H1 (cell line): ENCODE measurements around the gene A3GALT2. TPM values are rescaled to one million over a fixed set of nuclear protein-coding genes. Genes with fewer than 3 reads are reported as not detected.
A peak's percentile ranks its signal among the peaks of the same experiment; 100 is the strongest.

Experiments used
- CTCF ChIA-PET: fragments of 300-600 bp; sonication (Branson Sonifier 250); formaldehyde crosslinking; loops from one replicate; lab custom pipeline; 2021; ENCODE audit not compliant: partially characterized antibody; lab: Charles Lee
- POLR2A ChIA-PET: fragments of 300-600 bp; sonication (Branson Sonifier 250); formaldehyde crosslinking; loops from one replicate; lab custom pipeline; 2021; ENCODE audit warnings: inconsistent platforms; ENCODE audit not compliant: partially characterized antibody; lab: Charles Lee
- DNase-seq, 2 experiments: peaks; one replicate each; pipeline versions ENCODE4 v3.0.0 to v3.0.0-alpha.2; 2010 to 2022; ENCODE audit warnings: low spot score in 2 of 2, low read depth in 1 of 2, mixed read lengths in 1 of 2
- FAIRE-seq: peaks from 2 replicates; lab custom pipeline; 2011; peaks lifted over from hg19 to GRCh38; lab: Jason Lieb, UNC
- H2AFZ ChIP-seq: 2 replicates; pipeline ENCODE4 v1.8.1; 2012; ENCODE audit warnings: low read length, inconsistent platforms
- H2AK5ac ChIP-seq: 2 replicates; pipeline ENCODE4 v1.6.1; 2013; ENCODE audit warnings: low read depth, low read length
- H2BK120ac ChIP-seq: replicated peaks from 2 replicates; pipeline ENCODE3; 2013; ENCODE audit warnings: low read depth, low read length, inconsistent platforms
- H2BK12ac ChIP-seq: 2 replicates; pipeline ENCODE4 v1.6.1; 2013; ENCODE audit warnings: low read depth, low read length
- H2BK15ac ChIP-seq: 2 replicates; pipeline ENCODE4 v1.6.1; 2013; ENCODE audit warnings: low read length
- H2BK20ac ChIP-seq: 2 replicates; pipeline ENCODE4 v1.6.1; 2013; ENCODE audit warnings: low read length
- H2BK5ac ChIP-seq: 2 replicates; pipeline ENCODE4 v1.6.1; 2013; ENCODE audit warnings: low read depth, low read length
- H3K14ac ChIP-seq: 2 replicates; pipeline ENCODE4 v1.6.1; 2013; ENCODE audit warnings: inconsistent platforms; ENCODE audit not compliant: insufficient read length
- H3K18ac ChIP-seq: 2 replicates; pipeline ENCODE4 v1.6.1; 2013; ENCODE audit warnings: low read length; ENCODE audit errors: extremely low read depth
- H3K23ac ChIP-seq: 2 replicates; pipeline ENCODE4 v1.6.1; 2013; ENCODE audit warnings: inconsistent platforms; ENCODE audit not compliant: insufficient read length
- H3K23me2 ChIP-seq: 2 replicates; pipeline ENCODE4 v1.6.1; 2013; ENCODE audit warnings: low read depth, low read length
- H3K27ac ChIP-seq: 2 replicates; pipeline ENCODE4 v1.6.1; 2011; ENCODE audit warnings: low read depth, low read length, inconsistent platforms
- H3K27me3 ChIP-seq, 4 experiments: replicated peaks in 1 of 4; 1 replicate in 1 of 4; 2 replicates in 3 of 4; pipeline versions ENCODE4 v1.6.1 to v1.8.1; 2011 to 2013; ENCODE audit warnings: low read length in 3 of 4, mild to moderate bottlenecking in 3 of 4, inconsistent platforms in 2 of 4, mixed read lengths in 2 of 4, moderate library complexity in 1 of 4; ENCODE audit not compliant: control insufficient read depth in 3 of 4, insufficient read depth in 3 of 4; ENCODE audit errors: extremely low read depth in 1 of 4
- H3K36me3 ChIP-seq, 4 experiments: 2 replicates each; pipeline versions ENCODE4 v1.6.1 to v1.8.1; 2011 to 2013; ENCODE audit warnings: mild to moderate bottlenecking in 4 of 4, low read length in 3 of 4, moderate library complexity in 2 of 4, control low read depth in 1 of 4, inconsistent platforms in 1 of 4; ENCODE audit not compliant: insufficient read depth in 4 of 4, control insufficient read depth in 2 of 4
- H3K4ac ChIP-seq: replicated peaks from 2 replicates; pipeline ENCODE3; 2013; ENCODE audit warnings: low read length, low read depth, mixed read lengths, inconsistent platforms; ENCODE audit not compliant: insufficient read length
- H3K4me1 ChIP-seq, 4 experiments: replicated peaks in 1 of 4; 1 replicate in 1 of 4; 2 replicates in 3 of 4; pipeline versions ENCODE4 v1.6.1 to v1.8.1; 2011 to 2013; ENCODE audit warnings: low read length in 3 of 4, inconsistent platforms in 2 of 4, mixed read lengths in 1 of 4; ENCODE audit not compliant: insufficient read depth in 4 of 4, control insufficient read depth in 3 of 4
- H3K4me2 ChIP-seq, 2 experiments: 2 replicates each; pipeline versions ENCODE4 v1.6.1 to v1.8.1; 2011 to 2013; ENCODE audit warnings: low read depth in 2 of 2, low read length in 2 of 2, control low read depth in 1 of 2, inconsistent platforms in 1 of 2, mild to moderate bottlenecking in 1 of 2; ENCODE audit not compliant: insufficient read depth in 1 of 2
- H3K4me3 ChIP-seq, 4 experiments: fragments of 200-600, 300-600 bp in 1 of 4; sonication (generic), shearing (Covaris generic), sonication (Bioruptor Twin) in 1 of 4; 2 replicates each; pipeline versions ENCODE4 v1.5.1 to v1.8.1; 2011 to 2016; ENCODE audit warnings: low read length in 4 of 4, low read depth in 3 of 4, control low read depth in 2 of 4, inconsistent platforms in 2 of 4, mild to moderate bottlenecking in 2 of 4, mixed read lengths in 1 of 4, moderate library complexity in 1 of 4; ENCODE audit not compliant: insufficient read depth in 2 of 4; ENCODE audit errors: extremely low read depth in 1 of 4
- H3K56ac ChIP-seq: replicated peaks from 2 replicates; pipeline ENCODE3; 2013; ENCODE audit warnings: low read depth, mild to moderate bottlenecking, mixed read lengths, low read length, inconsistent platforms; ENCODE audit not compliant: insufficient read length
- H3K79me1 ChIP-seq: 2 replicates; pipeline ENCODE4 v1.6.1; 2013; ENCODE audit warnings: low read depth, low read length, control low read depth
- H3K79me2 ChIP-seq, 2 experiments: 2 replicates each; pipeline versions ENCODE4 v1.6.1 to v1.8.1; 2012 to 2013; ENCODE audit warnings: low read length in 2 of 2, mild to moderate bottlenecking in 2 of 2, inconsistent platforms in 1 of 2; ENCODE audit not compliant: insufficient read depth in 2 of 2, control insufficient read depth in 1 of 2
- H3K9ac ChIP-seq, 4 experiments: replicated peaks in 1 of 4; 1 replicate in 1 of 4; 2 replicates in 3 of 4; pipeline versions ENCODE4 v1.6.1 to v1.8.1; 2011 to 2013; ENCODE audit warnings: low read depth in 3 of 4, low read length in 3 of 4, control low read depth in 2 of 4, mild to moderate bottlenecking in 2 of 4, moderate library complexity in 2 of 4, inconsistent platforms in 1 of 4; ENCODE audit errors: extremely low read depth in 1 of 4
- H3K9me3 ChIP-seq, 2 experiments: 2 replicates each; pipeline versions ENCODE4 v1.6.1 to v1.8.1; 2012 to 2013; ENCODE audit warnings: mild to moderate bottlenecking in 2 of 2, moderate library complexity in 2 of 2, control low read depth in 1 of 2, inconsistent platforms in 1 of 2, low read depth in 1 of 2, low read length in 1 of 2, mixed read lengths in 1 of 2; ENCODE audit not compliant: insufficient read depth in 2 of 2
- H4K20me1 ChIP-seq, 2 experiments: replicated peaks in 1 of 2; 2 replicates each; pipeline versions ENCODE3 to v1.8.1; 2011 to 2013; ENCODE audit warnings: inconsistent platforms in 2 of 2, low read length in 2 of 2, mild to moderate bottlenecking in 1 of 2; ENCODE audit not compliant: insufficient read depth in 2 of 2, control insufficient read depth in 1 of 2
- H4K5ac ChIP-seq: 2 replicates; pipeline ENCODE4 v1.6.1; 2013; ENCODE audit warnings: low read length, low read depth, mixed read lengths, inconsistent platforms; ENCODE audit not compliant: insufficient read length
- H4K8ac ChIP-seq: 2 replicates; pipeline ENCODE4 v1.8.0; 2013; ENCODE audit warnings: mild to moderate bottlenecking, moderate library complexity, low read length, inconsistent platforms; ENCODE audit not compliant: insufficient read depth; ENCODE audit errors: extremely low read depth
- H4K91ac ChIP-seq: replicated peaks from 2 replicates; pipeline ENCODE3; 2013; ENCODE audit warnings: low read length, mixed read lengths, inconsistent platforms; ENCODE audit not compliant: insufficient read length
- BRCA1 ChIP-seq: IDR thresholded peaks from 2 replicates; pipeline ENCODE4 v1.6.1; 2012; ENCODE audit warnings: low read depth, low read length, improper control_type of control experiment
- NANOG ChIP-seq: IDR thresholded peaks from 2 replicates; pipeline ENCODE4 v1.6.1; 2011; ENCODE audit warnings: low read length, low read depth, mild to moderate bottlenecking, inconsistent platforms; ENCODE audit not compliant: insufficient read depth, poor library complexity, severe bottlenecking
- RXRA ChIP-seq: IDR thresholded peaks from 2 replicates; pipeline ENCODE4 v1.6.1; 2011; ENCODE audit warnings: low read depth, mild to moderate bottlenecking, low read length, moderate library complexity; ENCODE audit not compliant: insufficient read depth
- SRF ChIP-seq: IDR thresholded peaks from 2 replicates; pipeline ENCODE4 v1.6.1; 2011; ENCODE audit warnings: mild to moderate bottlenecking, low read depth, low read length, moderate library complexity
- TBP ChIP-seq: IDR thresholded peaks from 2 replicates; pipeline ENCODE4 v1.6.1; 2011; ENCODE audit warnings: low read depth, low read length, improper control_type of control experiment
- YY1 ChIP-seq: IDR thresholded peaks from 2 replicates; pipeline ENCODE4 v1.6.1; 2011; ENCODE audit warnings: low read depth, mild to moderate bottlenecking, low read length
- WGBS, 2 experiments: shearing (Covaris generic) in 1 of 2; methylation state at CpG; one replicate each; pipeline versions ENCODE4 v1.1.6 to v1.1.7; 2013 to 2015; ENCODE audit warnings: low lambda C conversion rate in 2 of 2, mixed read lengths in 2 of 2, inconsistent platforms in 1 of 2, low coverage in 1 of 2, missing lambda C conversion rate in 1 of 2; ENCODE audit not compliant: insufficient replicate concordance in 2 of 2, insufficient coverage in 1 of 2, insufficient read length in 1 of 2; ENCODE audit errors: extremely low coverage in 1 of 2, missing lambda C conversion rate in 1 of 2; 5-methylcytosine and 5-hydroxymethylcytosine counted together
- polyA plus RNA-seq, 7 experiments: library from polyadenylated mRNA; depleted of rRNA in 3 of 7; stranded (reverse) in 5 of 7; unstranded in 2 of 7; fragments of >200 nt in 5 of 7; fragments of 200-250 nt in 2 of 7; gene quantifications; 1 replicate in 5 of 7; 2 replicates in 1 of 7; 4 replicates in 1 of 7; pipeline versions ENCODE4 v1.2.1 to v1.2.3, GENCODE V29; 2011 to 2013; ENCODE audit warnings: missing spikeins in 2 of 7, mixed read lengths in 2 of 7
- total RNA-seq: library from RNA; stranded (reverse); fragmentation: NEBNext Ultra II Directional; extraction: Animal tissue kit (Norgen Biotek cat#: 25700); gene quantifications from 2 replicates; pipeline ENCODE4 v1.2.1, GENCODE V29; 2021
- TF ChIP-seq, protein P1 (sequence below): IDR thresholded peaks from 2 replicates; pipeline ENCODE4 v1.6.1; 2011; ENCODE audit warnings: low read length, improper control_type of control experiment
- TF ChIP-seq, protein P2 (sequence below): IDR thresholded peaks from 2 replicates; pipeline ENCODE4 v1.6.1; 2012; ENCODE audit warnings: inconsistent platforms

A3GALT2 gene
- total and polyA plus RNA-seq, 2 of the 8 experiments (the other 6 are each of a cell fraction or from before 2014, with no cell fraction given) = not detected

DNA sequence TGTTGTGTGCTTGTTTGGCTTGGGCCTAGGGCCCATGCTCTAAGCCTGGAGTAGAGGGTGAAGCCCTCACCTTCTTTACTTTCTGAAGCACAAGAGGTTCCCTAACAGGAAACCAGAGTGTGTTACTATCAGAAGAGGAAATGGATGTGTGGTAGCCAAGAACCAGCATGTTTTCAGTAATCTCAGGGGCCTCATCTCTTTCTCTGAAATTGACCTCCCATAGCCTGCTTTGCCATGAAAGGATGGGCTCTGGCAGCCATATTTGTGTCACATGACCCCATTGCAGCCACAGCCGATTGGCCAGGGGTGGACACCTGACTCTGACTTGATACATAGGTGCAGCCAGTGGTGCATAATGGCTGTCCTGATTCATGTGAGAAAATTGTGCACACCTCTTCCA is 18.6 kb downstream of the A3GALT2 start:
- Histone ChIP-seq H3K4ac (no peak overlapping the region), H3K36me3 (peaks cover 0 to 10% (median 0%) of the 10 kb centered on the region in 4 experiments; a peak in 3 of 8 replicates), H3K79me1 (no peaks in the 10 kb centered on the region), H3K18ac (no peak overlapping the region), H3K4me2 (no peak overlapping the region), H3K27ac (no peak overlapping the region), H3K9me3 (peaks cover 0 to 5% of the 10 kb centered on the region in 2 experiments; a peak in 1 of 4 replicates), H3K9ac (no peak overlapping the region), H2AK5ac (no peak overlapping the region), H2BK15ac (no peak overlapping the region), H4K91ac (no peak overlapping the region), H4K5ac (no peak overlapping the region), H3K23ac (no peak overlapping the region), H3K79me2 (no peaks in the 10 kb centered on the region), H3K56ac (no peak overlapping the region), H3K23me2 (peaks cover 7% of the 10 kb centered on the region; the same call in 1 of the 2 replicates), H3K4me1 (peaks cover 0 to 14% (median 3%) of the 10 kb centered on the region in 4 experiments; a peak in 5 of 7 replicates), H2BK5ac (no peak overlapping the region), H2BK120ac (no peak overlapping the region), H3K4me3 (no peak overlapping the region), H4K8ac (no peak overlapping the region), H3K27me3 (peaks cover 11 to 23% (median 18%) of the 10 kb centered on the region in 4 experiments), H2BK20ac (no peak overlapping the region), H2AFZ (no peak overlapping the region), H2BK12ac (no peak overlapping the region), H3K14ac (no peak overlapping the region), H4K20me1 (peaks cover 0 to 3% of the 10 kb centered on the region in 2 experiments)
- TF ChIP-seq BRCA1 (no peak), SRF (no peak), RXRA (no peak), YY1 (peak; percentile 70), TBP (no peak), NANOG (no peak)
- TF ChIP-seq, protein P1, sequence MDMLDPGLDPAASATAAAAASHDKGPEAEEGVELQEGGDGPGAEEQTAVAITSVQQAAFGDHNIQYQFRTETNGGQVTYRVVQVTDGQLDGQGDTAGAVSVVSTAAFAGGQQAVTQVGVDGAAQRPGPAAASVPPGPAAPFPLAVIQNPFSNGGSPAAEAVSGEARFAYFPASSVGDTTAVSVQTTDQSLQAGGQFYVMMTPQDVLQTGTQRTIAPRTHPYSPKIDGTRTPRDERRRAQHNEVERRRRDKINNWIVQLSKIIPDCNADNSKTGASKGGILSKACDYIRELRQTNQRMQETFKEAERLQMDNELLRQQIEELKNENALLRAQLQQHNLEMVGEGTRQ = peak; percentile 73
- TF ChIP-seq, protein P2, sequence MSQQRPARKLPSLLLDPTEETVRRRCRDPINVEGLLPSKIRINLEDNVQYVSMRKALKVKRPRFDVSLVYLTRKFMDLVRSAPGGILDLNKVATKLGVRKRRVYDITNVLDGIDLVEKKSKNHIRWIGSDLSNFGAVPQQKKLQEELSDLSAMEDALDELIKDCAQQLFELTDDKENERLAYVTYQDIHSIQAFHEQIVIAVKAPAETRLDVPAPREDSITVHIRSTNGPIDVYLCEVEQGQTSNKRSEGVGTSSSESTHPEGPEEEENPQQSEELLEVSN = no peak
- FAIRE-seq (no peak), DNase-seq (no peak)
- ChIA-PET POLR2A (interaction anchor here (1.0 kb wide), 1 partner anchor 10 kb away, joined by 3 read pairs; no protein-coding TSS in a partner anchor), CTCF (interaction anchor here (0.6 to 1.6 kb wide), 4 partner anchors 11 to 66 kb away, joined by 3 to 8 read pairs (median 4); no protein-coding TSS in a partner anchor)
- 100% methylated on average over 1 of the region's 1 CpG; no CpG with 5 or more reads in 1 of the 2 experiments for WGBS, 2 experiments
